GM21360 (cell line): Measurements from ENCODE around the gene FCN3.

Source experiments
- ATAC-seq: cut with Tn5 transposase; IDR thresholded peaks from one replicate; pipeline ENCODE4 v1.9.1; 2021; ENCODE audit warnings: mild to moderate bottlenecking, moderate library complexity; ENCODE audit not compliant: unreplicated experiment

The FCN3 gene

GRCh38 chr1:27343639-27344025, 31.0 kb downstream of the FCN3 start:
- ATAC-seq: no peak

- ATAC-seq: no peak
Observed at GRCh38 chr1:27342778-27343638, 31.6 kb downstream of the FCN3 start.

- no peak for ATAC-seq
Observed at GRCh38 chr1:27342391-27342777, 32.2 kb downstream of the FCN3 start.

- no peak for ATAC-seq
Observed at GRCh38 chr1:27341525-27342252, 32.9 kb downstream of the FCN3 start, which contains the start of gene SYTL1. TSS of gene SYTL1 (plus strand) at chr1:27342022. CDS start at chr1:27345335, 3,313 bp downstream.

- no peak for ATAC-seq
Observed at GRCh38 chr1:27339213-27339612, 35.4 kb downstream of the FCN3 start.

GRCh38 chr1:27338751-27339150, 35.9 kb downstream of the FCN3 start:
- no peak for ATAC-seq

- ATAC-seq: no peak
Observed at GRCh38 chr1:27336756-27337155, 37.9 kb downstream of the FCN3 start.

GRCh38 chr1:27335506-27336422, 38.9 kb downstream of the FCN3 start:
- ATAC-seq: no peak

- ATAC-seq: no peak
Observed at GRCh38 chr1:27333717-27334279, 40.8 kb downstream of the FCN3 start.

- ATAC-seq: no peak
Observed at GRCh38 chr1:27332536-27333281, 41.9 kb downstream of the FCN3 start.

- ATAC-seq: no peak
Observed at GRCh38 chr1:27331922-27332321, 42.7 kb downstream of the FCN3 start.

- ATAC-seq: no peak
Observed at GRCh38 chr1:27331426-27331825, 43.2 kb downstream of the FCN3 start.

GRCh38 chr1:27330786-27331185, 43.8 kb downstream of the FCN3 start:
- no peak for ATAC-seq

GRCh38 chr1:27327964-27328363, 46.7 kb downstream of the FCN3 start:
- ATAC-seq: no peak

- no peak for ATAC-seq
Observed at GRCh38 chr1:27325286-27325685, 49.3 kb downstream of the FCN3 start.

GRCh38 chr1:27322569-27323240, 51.9 kb downstream of the FCN3 start:
- ATAC-seq: no peak

- ATAC-seq: peak; percentile 94
Observed at GRCh38 chr1:27321813-27322568, 52.6 kb downstream of the FCN3 start, which contains the start of gene TMEM222. TSS of gene TMEM222 (plus strand) at chr1:27322163. CDS start at chr1:27322198, 35 bp downstream.
